ENCODE measurements around the gene TNFRSF12A. TPM values are rescaled to one million over a fixed set of nuclear protein-coding genes. Genes with fewer than 3 reads are reported as not detected.
A peak's percentile ranks its signal among the peaks of the same experiment; 100 is the strongest.

The TNFRSF12A gene
- total and polyA plus RNA-seq, 10 of the 15 experiments (the other 5 are each of a cell fraction or from before 2014, with no cell fraction given): 0.35 to 1.7 (median 1.2) TPM; not detected in 2

DNA sequence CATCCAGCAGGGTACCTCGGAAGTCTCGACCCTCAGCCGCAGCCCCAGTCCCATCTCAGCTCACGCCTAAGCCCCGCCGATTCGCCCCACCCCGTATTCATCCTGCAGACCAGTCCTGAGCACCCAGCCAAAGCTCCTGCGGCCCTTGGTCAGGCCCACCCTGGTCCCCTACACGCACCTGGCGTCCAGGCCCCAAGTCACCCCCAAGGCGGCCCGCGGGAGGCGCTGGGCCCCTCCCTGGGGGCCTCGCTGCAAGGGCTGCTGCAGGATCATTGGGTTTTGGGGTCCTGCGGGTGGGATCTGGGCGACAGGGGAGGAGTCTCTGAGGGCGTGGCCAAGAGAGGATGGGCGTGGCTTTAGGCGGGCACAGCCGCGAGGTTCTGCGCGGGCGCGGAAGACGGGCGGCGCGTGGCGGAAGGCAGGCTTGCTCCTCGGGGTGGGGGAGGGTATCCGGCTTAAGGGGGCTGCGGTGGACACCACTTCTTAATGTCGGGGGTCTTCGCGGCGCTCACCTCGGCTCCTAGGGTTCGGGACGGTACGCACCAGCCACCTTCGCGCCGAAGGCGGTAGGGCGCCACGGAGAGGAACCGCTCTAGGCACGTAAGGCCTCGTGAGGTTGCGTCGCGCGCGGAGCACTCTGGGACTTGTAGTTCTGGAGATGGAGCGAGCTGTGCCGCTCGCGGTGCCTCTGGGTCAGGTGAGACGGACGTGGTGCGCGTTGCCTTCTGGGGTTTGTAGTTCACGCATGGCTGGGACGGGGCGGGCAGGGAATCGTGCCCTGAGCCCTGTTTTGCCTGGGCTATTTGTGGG is 3.7 kb downstream of the TNFRSF12A start, which contains the start of the genes HCFC1R1 and THOC6 (continued):
- TF ChIP-seq POLR2AphosphoS5 (IDR thresholded peaks at IDR 0.05; ENCODE audit: low read length) (peak; percentile 90), MYC (IDR thresholded peaks at IDR 0.05; ENCODE audit: insufficient read depth, insufficient read length, insufficient replicate concordance, low read length, severe bottlenecking) (peak; percentile 45), GABPA (IDR thresholded peaks at IDR 0.05; ENCODE audit: low read depth) (no peak; the same call in 1 of the 2 replicates), NFYB (IDR thresholded peaks at IDR 0.05; ENCODE audit: insufficient read depth, low read depth, low read length) (no peak), ATF7 (IDR thresholded peaks at IDR 0.05; ENCODE audit: low read depth) (0 out of 2 replicates have a peak, but pooled peaks have one; percentile 20), IKZF1 (conservative IDR thresholded peaks at IDR 0.05) (peak; percentile 99), ZNF384 (IDR thresholded peaks at IDR 0.05; ENCODE audit: borderline replicate concordance, low read depth, low read length) (no peak), SMAD5 (IDR thresholded peaks at IDR 0.05; ENCODE audit: low read depth) (peak; percentile 26; the same call in 1 of the 2 replicates), YY1 (IDR thresholded peaks at IDR 0.05; ENCODE audit: low read depth, low read length) (peak; percentile 83)

DNA sequence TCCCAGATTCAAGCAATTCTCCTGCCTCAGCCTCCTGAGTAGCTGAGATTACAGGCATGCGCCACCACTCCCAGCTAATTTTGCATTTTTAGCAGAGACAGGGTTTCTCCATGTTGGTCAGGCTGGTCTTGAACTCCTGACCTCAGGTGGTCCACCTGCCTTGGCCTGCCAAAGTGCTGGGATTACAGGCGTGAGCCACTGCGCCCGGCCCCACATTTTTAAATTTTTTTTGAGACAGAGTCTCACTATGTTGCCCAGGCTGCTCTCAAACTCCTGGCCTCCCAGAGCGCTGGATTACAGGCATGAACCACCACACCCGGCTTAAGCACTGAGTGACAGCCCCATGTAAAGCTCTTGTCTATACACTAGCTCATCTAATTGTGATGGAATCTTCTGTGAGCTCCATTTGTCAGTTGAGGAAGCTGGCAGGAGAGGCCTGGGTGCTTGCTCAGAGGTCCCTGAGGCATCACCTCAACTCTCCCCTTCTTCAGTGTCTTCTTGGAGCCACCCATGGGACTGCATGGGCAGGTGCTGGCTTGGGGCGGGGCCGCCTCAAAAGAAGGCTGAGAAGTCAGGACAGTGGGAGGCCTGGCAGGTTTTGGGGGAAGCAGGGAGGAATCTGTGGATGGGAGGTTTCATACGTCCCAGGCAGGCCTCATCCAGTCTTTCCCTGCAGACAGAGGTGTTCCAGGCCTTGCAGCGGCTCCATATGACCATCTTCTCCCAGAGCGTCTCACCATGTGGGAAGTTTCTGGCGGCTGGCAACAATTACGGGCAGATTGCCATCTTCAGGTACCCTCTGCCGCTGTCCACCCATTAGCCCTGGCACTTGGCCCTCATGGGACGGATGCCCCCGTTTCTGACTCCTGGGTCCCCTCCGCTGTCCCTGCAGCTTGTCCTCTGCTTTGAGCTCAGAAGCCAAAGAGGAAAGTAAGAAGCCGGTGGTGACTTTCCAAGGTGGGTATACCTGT is 5.1 kb downstream of the TNFRSF12A start:
- ChIA-PET RAD21 (ENCODE audit: unreplicated experiment) (interaction anchor here (0.7 to 4.4 kb wide), 2 partner anchors 21 to 154 kb away, joined by 4 to 34 read pairs; no protein-coding TSS in a partner anchor), CTCF (interaction anchor here (1.1 to 18.2 kb wide), 4 partner anchors 16 to 105 kb away, joined by 3 to 421 read pairs (median 6); no protein-coding TSS in a partner anchor), POLR2A (interaction anchor here (0.7 to 1.2 kb wide), 4 partner anchors 17 to 73 kb away, joined by 3 to 9 read pairs (median 4); no protein-coding TSS in a partner anchor), SMC1A (ENCODE audit: uncharacterized antibody, unreplicated experiment) (interaction anchor here (1.3 to 10.1 kb wide), 2 partner anchors 20 to 110 kb away, joined by 5 to 91 read pairs; partner anchors contain the start of gene ZNF213)
- Histone ChIP-seq H3K9me3 (replicated peaks; ENCODE audit: control insufficient read depth, insufficient read depth, low read length) (no peaks in the 10 kb centered on the region), H3K4me3 (no peak overlapping the region), H3K79me2 (ENCODE audit: control insufficient read depth, insufficient read depth, low read length) (no peaks in the 10 kb centered on the region), H3K4me2 (ENCODE audit: control insufficient read depth, insufficient read depth) (no peak overlapping the region), H3K4me1 (ENCODE audit: control insufficient read depth, insufficient read depth, low read length) (peaks cover 25% of the 10 kb centered on the region), H3K9ac (ENCODE audit: control insufficient read depth, insufficient read depth, low read length) (no peak overlapping the region), H4K20me1 (ENCODE audit: control insufficient read depth, insufficient read depth) (0 out of 2 replicates have a peak, but pooled peaks cover 3% of the 10 kb centered on the region), H3K27me3 (replicated peaks in 1 of 2; ENCODE audit: control insufficient read depth in 2 of 2, insufficient read depth in 2 of 2, low read length in 1 of 2) (peaks cover 6 to 8% of the 10 kb centered on the region in 2 experiments), H3K27ac (ENCODE audit: control insufficient read depth, insufficient read depth) (no peak overlapping the region), H3K36me3 (ENCODE audit: control insufficient read depth in 2 of 2, insufficient read depth in 2 of 2, low read length in 1 of 2) (peaks cover 4 to 7% of the 10 kb centered on the region in 2 experiments; a peak in 3 of 4 replicates), H2AFZ (ENCODE audit: control insufficient read depth, low read depth, low read length) (no peak overlapping the region)
- FAIRE-seq (no peak), DNase-seq (ENCODE audit: low read depth, low spot score) (no peak), ATAC-seq (no peak)
- intact Hi-C loops (cut with micrococcal nuclease; ENCODE audit: unreplicated experiment) (no loop called here), in situ Hi-C loops (cut with MboI) (no loop called here)
- 82% methylated on average over 17 of the region's 18 CpGs for WGBS (ENCODE audit: insufficient coverage, insufficient replicate concordance, low lambda C conversion rate, missing lambda C conversion rate)
- BruUV-seq (replicated peaks): no TSS peak
- no peak for TF ChIP-seq ZNF622 (IDR thresholded peaks at IDR 0.05)
- no peak for TF ChIP-seq CREB1 (IDR thresholded peaks at IDR 0.05; ENCODE audit: low read depth)
- TF ChIP-seq BCL11A (IDR thresholded peaks at IDR 0.05; ENCODE audit: low read depth, low read length): no peak
- TF ChIP-seq ZNF217 (IDR thresholded peaks at IDR 0.05): no peak
- TF ChIP-seq, protein P1, sequence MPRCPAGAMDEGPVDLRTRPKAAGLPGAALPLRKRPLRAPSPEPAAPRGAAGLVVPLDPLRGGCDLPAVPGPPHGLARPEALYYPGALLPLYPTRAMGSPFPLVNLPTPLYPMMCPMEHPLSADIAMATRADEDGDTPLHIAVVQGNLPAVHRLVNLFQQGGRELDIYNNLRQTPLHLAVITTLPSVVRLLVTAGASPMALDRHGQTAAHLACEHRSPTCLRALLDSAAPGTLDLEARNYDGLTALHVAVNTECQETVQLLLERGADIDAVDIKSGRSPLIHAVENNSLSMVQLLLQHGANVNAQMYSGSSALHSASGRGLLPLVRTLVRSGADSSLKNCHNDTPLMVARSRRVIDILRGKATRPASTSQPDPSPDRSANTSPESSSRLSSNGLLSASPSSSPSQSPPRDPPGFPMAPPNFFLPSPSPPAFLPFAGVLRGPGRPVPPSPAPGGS (IDR thresholded peaks at IDR 0.05; ENCODE audit: borderline replicate concordance, insufficient read depth, low read depth, low read length, poor library complexity, severe bottlenecking): no peak
- no peak for TF ChIP-seq EZH2 (IDR thresholded peaks at IDR 0.05; ENCODE audit: borderline replicate concordance, control insufficient read depth, low read depth, low read length)
- TF ChIP-seq TCF12 (IDR thresholded peaks at IDR 0.05; ENCODE audit: low read depth, low read length): no peak
- no peak for TF ChIP-seq MTA2 (IDR thresholded peaks at IDR 0.05; ENCODE audit: low read depth)
- no peak for TF ChIP-seq GABPA (IDR thresholded peaks at IDR 0.05; ENCODE audit: low read depth)
- TF ChIP-seq, protein P2, sequence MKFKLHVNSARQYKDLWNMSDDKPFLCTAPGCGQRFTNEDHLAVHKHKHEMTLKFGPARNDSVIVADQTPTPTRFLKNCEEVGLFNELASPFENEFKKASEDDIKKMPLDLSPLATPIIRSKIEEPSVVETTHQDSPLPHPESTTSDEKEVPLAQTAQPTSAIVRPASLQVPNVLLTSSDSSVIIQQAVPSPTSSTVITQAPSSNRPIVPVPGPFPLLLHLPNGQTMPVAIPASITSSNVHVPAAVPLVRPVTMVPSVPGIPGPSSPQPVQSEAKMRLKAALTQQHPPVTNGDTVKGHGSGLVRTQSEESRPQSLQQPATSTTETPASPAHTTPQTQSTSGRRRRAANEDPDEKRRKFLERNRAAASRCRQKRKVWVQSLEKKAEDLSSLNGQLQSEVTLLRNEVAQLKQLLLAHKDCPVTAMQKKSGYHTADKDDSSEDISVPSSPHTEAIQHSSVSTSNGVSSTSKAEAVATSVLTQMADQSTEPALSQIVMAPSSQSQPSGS (IDR thresholded peaks at IDR 0.05; ENCODE audit: low read length): no peak
